ENCODE data around the gene RETN.

RETN gene

DNA sequence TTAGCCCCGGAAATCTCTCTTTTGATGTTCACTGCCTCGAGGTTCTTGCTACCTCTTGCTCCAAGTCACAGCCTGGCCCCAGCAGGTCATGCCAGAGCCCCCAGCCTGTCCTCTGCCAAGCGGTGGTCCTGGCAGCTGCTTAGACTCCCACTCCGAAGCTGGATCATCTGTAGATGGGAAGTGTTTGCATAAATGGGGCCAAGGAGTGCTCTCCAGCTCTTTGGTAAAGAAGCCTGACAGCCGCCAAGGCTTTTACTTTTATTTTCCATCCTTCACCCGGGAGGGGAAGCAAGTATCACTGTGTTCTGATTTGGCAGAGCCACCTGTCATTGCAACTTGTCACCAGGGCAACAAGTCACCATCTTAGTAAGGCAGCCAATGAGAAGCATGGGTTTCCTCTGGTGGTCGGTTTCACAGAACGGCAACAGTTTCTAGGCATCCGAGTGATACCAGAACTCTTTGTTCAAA, 10.6 kb upstream of the RETN start:
- Mint-ChIP-seq H3K27me3 (peaks cover 9% of the 10 kb centered on the region), H3K27ac (peak overlapping the region; percentile 89), H3K4me3 (peak overlapping the region; percentile 64), H3K9me3 (no peaks in the 10 kb centered on the region), H3K36me3 (no peaks in the 10 kb centered on the region), H3K4me1 (peaks cover 27% of the 10 kb centered on the region)
- CTCF ChIA-PET, result no interaction called here
- peak; percentile 77 for DNase-seq

DNA sequence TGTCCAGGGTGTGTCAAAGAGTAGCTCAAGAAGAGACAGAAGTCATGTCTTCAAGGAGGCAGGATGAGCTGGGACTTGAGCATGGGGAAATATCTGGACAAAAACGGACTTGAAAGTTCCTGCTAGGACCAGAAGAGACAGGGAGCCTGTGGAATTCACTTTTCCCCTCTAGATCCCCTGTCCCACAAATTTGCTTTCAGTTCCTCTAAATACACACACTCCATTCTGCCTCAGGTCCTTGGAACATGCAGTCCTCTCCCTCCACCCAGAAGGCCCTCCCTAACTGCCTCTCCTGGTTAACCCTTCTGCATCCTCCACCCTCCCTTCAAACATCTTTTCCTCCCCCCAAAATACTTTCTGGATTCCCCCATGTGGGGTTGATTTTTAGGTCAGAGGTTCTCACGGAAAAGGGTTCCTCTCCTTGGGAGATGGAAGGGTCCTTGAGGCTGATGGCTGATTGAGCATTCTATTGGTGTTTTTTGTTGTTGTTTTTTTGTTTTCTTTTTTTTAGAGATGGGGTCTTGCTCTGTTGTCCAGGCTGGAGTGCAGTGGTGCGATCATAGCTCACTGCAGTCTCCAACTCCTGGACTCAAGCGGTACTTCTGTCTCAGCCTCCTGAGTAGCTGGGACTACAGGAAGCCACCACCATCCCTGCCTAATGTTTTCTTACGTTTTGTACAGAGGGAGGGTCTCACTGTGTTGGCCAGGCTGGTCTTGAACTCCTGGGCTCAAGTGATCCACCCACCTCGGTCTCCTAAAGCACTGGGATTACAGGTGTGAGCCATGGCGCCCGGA, 6.9 kb upstream of the RETN start:
- H3K36me3 Mint-ChIP-seq, result no peaks in the 10 kb centered on the region
- no peak for DNase-seq
- H3K9me3 Mint-ChIP-seq, result no peaks in the 10 kb centered on the region
- CTCF ChIA-PET, result interaction anchor here (1.3 to 1.5 kb wide), 2 partner anchors 9 to 11 kb away, joined by 3 to 5 read pairs; no protein-coding TSS in a partner anchor
- H3K4me1 Mint-ChIP-seq, result peaks cover 21% of the 10 kb centered on the region
- H3K27me3 Mint-ChIP-seq, result peaks cover 15% of the 10 kb centered on the region
- no peak overlapping the region for H3K4me3 Mint-ChIP-seq
- H3K27ac Mint-ChIP-seq, result no peak overlapping the region

DNA sequence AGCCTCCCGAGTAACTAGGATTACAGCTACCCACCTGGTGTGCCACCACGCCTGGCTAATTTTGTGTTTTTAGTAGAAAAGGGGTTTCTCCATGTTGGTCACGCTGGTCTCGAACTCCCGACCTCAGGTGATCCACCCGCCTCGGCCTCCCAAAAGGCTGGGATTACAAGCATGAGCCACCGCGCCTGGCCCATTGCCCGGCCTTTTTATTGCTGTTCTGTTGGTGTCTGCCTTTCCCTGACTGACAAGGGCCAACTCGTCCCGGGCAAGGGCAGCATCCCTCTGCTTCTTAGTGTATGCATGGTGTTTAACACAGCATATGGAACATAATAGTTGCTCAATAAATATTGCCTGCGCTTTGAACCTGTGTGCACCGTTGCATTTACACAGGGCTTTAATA, 6.2 kb upstream of the RETN start:
- CTCF ChIA-PET, result interaction anchor here (0.9 to 1.5 kb wide), 3 partner anchors 11 to 18 kb away, joined by 3 to 5 read pairs (median 3); partner anchors contain the start of gene TRAPPC5
- Mint-ChIP-seq H3K27ac (no peak overlapping the region), H3K27me3 (peaks cover 21% of the 10 kb centered on the region), H3K4me3 (no peak overlapping the region), H3K36me3 (no peaks in the 10 kb centered on the region), H3K4me1 (peaks cover 14% of the 10 kb centered on the region), H3K9me3 (no peaks in the 10 kb centered on the region)
- DNase-seq, result peak; percentile 14

DNA sequence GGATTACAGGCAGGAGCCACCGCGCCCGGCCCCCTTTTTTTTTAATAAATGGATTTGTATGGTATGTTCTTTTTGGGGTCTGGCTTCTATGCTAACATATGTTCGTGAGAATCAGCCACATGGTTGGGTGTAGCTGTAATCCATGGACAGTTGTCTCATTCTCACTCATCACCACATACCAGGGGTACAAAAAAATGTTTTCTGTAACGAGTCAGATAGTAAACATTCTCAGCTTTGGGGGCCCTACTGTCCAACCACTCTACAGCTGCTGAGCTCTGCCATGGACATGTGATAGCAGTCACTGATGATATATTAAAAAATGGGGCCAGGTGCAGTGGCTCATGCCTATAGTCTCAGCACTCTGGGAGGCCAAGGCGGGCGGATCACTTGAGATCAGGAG, 5.1 kb upstream of the RETN start:
- H3K9me3 Mint-ChIP-seq, result no peaks in the 10 kb centered on the region
- peaks cover 22% of the 10 kb centered on the region for H3K27me3 Mint-ChIP-seq
- peaks cover 6% of the 10 kb centered on the region for H3K4me1 Mint-ChIP-seq
- no peaks in the 10 kb centered on the region for H3K36me3 Mint-ChIP-seq
- no peak overlapping the region for H3K4me3 Mint-ChIP-seq
- CTCF ChIA-PET, result interaction anchor here (1.1 kb wide), 1 partner anchor 12 kb away, joined by 3 read pairs; no protein-coding TSS in a partner anchor
- no peak for DNase-seq
- H3K27ac Mint-ChIP-seq, result no peak overlapping the region

DNA sequence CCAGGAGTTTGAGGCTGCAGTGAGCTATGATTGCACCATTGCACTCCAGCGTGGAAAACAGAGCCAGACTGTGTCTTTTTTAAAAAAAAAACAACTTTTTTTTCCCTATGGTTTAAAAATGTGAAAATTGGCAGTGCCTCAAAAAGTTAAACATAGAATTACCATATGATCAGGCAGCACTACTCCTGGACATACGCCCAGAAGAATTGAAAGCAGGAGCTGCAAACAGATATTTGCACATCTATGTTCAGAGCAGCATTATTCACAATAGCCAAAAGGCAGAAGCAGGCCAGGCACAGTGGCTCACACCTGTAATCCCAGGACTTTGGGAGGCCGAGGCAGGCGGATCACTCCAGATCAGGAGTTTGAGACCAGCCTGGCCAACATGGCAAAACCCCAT, 3.8 kb upstream of the RETN start:
- Mint-ChIP-seq H3K36me3 (no peaks in the 10 kb centered on the region), H3K4me3 (no peak overlapping the region), H3K4me1 (peaks cover 14% of the 10 kb centered on the region), H3K9me3 (no peaks in the 10 kb centered on the region), H3K27ac (no peak overlapping the region), H3K27me3 (peaks cover 36% of the 10 kb centered on the region)
- DNase-seq, result no peak
- CTCF ChIA-PET, result interaction anchor here (1.3 kb wide), 1 partner anchor 11 kb away, joined by 4 read pairs; no protein-coding TSS in a partner anchor

DNA sequence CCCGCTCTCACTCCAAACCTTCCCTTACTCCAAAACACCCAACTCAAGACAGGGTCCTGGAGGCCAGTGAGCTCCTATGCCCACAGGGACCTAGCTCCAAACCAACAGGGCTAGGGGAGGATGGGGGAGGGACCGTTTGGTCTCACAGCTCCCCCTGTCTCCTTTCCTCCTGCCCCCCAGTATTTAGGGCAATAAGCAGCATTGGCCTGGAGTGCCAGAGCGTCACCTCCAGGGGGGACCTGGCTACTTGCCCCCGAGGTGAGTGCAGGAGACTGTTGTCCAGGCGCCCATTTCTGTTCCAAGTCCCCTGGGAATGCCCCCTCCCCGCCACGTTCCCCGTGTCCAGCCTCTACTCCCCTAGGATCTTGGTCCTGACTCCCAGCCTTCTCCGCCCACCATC, 792 bp downstream of the RETN start:
- peaks cover 2% of the 10 kb centered on the region for H3K36me3 Mint-ChIP-seq
- peaks cover 30% of the 10 kb centered on the region for H3K4me1 Mint-ChIP-seq
- CTCF ChIA-PET, result interaction anchor here (0.8 to 3.2 kb wide), 2 partner anchors 11 to 13 kb away, joined by 6 to 7 read pairs; partner anchors contain the start of gene TRAPPC5
- no peaks in the 10 kb centered on the region for H3K9me3 Mint-ChIP-seq
- no peak for DNase-seq
- H3K27ac Mint-ChIP-seq, result peak overlapping the region; percentile 24
- peaks cover 71% of the 10 kb centered on the region for H3K27me3 Mint-ChIP-seq
- H3K4me3 Mint-ChIP-seq, result no peak overlapping the region

DNA sequence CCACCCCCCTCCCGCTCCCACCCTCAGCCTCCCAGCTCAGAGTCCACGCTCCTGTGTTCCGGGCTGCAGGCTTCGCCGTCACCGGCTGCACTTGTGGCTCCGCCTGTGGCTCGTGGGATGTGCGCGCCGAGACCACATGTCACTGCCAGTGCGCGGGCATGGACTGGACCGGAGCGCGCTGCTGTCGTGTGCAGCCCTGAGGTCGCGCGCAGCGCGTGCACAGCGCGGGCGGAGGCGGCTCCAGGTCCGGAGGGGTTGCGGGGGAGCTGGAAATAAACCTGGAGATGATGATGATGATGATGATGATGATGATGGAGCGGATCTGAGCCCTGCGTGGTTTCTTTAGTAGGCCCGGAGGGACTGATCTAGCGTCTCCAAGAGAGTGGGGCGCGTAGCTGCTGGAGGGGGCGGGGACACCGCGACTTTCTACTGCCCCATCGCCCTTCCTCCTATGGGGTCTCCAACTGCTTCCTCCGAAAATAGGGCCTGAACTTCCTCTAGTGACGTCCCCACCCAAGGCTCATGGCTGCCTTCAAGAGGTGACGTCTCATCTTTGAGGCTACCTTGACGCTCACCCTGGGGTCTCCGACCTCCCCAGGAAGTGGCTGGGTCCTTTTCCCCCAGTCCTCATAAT, 1.4 kb downstream of the RETN start:
- Mint-ChIP-seq H3K36me3 (peaks cover 2% of the 10 kb centered on the region), H3K4me3 (peak overlapping the region; percentile 63), H3K27me3 (peaks cover 78% of the 10 kb centered on the region), H3K9me3 (no peaks in the 10 kb centered on the region), H3K27ac (no peak overlapping the region), H3K4me1 (peaks cover 30% of the 10 kb centered on the region)
- DNase-seq, result peak; percentile 66
- CTCF ChIA-PET, result interaction anchor here (3.2 kb wide), 1 partner anchor 11 kb away, joined by 7 read pairs; the partner anchor contains the start of gene TRAPPC5

DNA sequence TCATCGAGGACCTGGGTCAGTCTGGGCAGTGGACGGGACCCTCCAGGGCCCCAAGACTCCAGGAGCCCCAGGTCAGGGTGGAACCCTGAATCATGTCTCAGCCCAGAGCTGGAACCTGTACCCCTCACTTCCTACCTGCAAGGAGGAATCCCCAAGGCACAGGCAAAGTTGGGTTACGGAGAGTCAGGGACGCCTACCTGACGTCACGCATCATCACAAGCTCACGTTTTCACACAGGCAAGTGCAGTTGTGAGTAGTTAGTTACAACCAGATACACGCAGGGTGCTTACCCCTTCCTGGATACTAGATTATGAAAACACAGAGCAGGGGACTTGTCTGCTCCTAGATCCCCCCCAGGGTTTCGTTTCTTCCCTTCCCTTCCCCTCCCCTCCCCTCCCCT, 1.9 kb downstream of the RETN start:
- no peak for DNase-seq
- Mint-ChIP-seq H3K4me1 (peaks cover 32% of the 10 kb centered on the region), H3K27me3 (peaks cover 83% of the 10 kb centered on the region), H3K9me3 (no peaks in the 10 kb centered on the region), H3K4me3 (peak overlapping the region; percentile 63), H3K27ac (no peak overlapping the region), H3K36me3 (peaks cover 2% of the 10 kb centered on the region)
- CTCF ChIA-PET, result interaction anchor here (3.2 kb wide), 1 partner anchor 10 kb away, joined by 7 read pairs; the partner anchor contains the start of gene TRAPPC5

DNA sequence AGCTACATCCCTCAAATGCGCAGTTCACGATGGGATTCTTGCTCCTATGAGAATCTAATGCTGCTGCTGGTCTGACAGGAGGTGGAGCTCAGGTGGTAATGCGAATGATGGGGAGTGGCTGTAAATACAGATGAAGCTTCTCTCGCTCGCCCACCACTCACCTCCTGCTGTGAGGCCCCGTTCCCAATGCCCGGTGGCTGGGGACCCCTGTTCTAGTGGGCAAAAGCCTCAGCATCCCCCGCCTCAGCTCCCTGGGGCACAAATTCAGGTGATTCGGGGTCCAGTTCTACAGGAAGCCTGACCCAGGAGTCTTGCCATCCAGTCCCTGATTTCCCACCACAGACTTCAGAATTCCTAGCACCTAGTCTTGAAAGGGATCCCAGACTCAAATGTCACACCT, 3.7 kb downstream of the RETN start:
- H3K27ac Mint-ChIP-seq, result no peak overlapping the region
- peaks cover 49% of the 10 kb centered on the region for H3K4me1 Mint-ChIP-seq
- H3K36me3 Mint-ChIP-seq, result peaks cover 2% of the 10 kb centered on the region
- peaks cover 90% of the 10 kb centered on the region for H3K27me3 Mint-ChIP-seq
- no peaks in the 10 kb centered on the region for H3K9me3 Mint-ChIP-seq
- H3K4me3 Mint-ChIP-seq, result no peak overlapping the region
- CTCF ChIA-PET, result interaction anchor here (1.0 kb wide), 1 partner anchor 104 kb away, joined by 4 read pairs; no protein-coding TSS in a partner anchor
- no peak for DNase-seq

DNA sequence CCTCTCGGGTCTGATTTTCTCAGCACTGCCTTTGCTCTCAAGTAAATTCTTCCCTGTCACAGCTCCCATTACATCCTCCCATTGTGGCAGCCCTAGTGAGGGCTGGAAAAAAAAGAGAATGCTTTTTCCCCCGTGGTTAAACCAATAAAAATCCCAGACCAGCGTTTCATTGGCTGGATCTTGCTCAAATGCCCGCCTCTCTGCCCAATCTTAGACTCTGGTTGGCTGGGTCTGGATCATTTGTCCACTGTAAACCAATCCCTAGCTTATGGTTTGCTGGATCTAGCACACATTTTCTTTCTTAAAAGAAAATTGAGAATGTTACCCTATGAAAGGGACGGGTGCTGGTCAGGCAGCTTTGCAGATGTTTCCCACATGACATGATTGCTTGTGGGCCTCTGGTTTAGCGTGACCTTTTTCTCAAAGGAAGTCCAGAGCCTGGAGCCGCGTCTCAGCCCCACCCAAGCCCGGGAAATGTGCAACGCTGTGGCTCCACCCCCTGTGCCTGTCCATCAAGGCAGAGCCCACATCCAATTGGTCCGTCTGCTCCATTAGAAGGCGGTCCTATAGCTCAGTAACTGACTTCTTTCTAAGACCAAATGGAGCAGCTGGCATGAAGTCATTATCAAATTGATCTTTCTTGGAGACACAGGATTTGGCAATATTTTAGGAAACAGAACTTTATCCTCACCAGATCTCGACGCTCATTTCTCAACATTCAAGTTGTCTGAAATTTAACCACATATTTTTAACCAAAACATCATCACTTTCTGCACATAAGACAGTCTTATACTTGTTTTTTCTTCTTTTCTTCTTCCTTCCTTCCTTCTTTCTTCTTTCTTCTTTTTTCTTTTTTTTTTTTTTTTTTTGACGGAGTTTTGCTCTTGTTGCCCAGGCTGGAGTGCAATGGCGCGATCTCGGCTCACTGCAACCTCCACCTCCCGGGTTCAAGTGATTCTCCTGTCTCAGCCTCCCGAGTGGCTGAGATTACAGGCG, 5.5 kb downstream of the RETN start:
- no peak overlapping the region for H3K27ac Mint-ChIP-seq
- DNase-seq, result peak; percentile 55
- no peaks in the 10 kb centered on the region for H3K9me3 Mint-ChIP-seq
- CTCF ChIA-PET, result no interaction called here
- H3K4me3 Mint-ChIP-seq, result no peak overlapping the region
- peaks cover 95% of the 10 kb centered on the region for H3K27me3 Mint-ChIP-seq
- peaks cover 2% of the 10 kb centered on the region for H3K36me3 Mint-ChIP-seq
- peaks cover 57% of the 10 kb centered on the region for H3K4me1 Mint-ChIP-seq

DNA sequence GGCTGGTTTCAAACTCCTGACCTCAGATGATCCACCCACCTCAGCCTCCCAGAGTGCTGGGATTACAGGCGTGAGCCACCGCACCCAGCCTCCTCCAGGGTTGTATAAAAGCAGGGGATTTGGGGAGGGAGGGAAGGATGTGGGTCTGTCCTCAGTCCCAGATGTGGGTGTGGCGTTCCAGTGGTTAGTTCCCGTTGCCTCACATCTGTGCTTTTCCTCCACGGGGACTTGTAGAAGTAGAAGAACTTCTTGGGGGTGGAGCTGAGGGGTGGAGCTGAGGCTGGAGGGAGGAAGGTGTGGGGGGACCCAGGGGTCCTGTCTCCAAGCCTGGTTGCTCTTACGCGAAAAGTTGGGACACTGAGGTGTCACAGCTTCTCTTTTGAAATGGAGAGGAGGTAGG, 7.5 kb downstream of the RETN start:
- H3K4me1 Mint-ChIP-seq, result peaks cover 55% of the 10 kb centered on the region
- H3K27me3 Mint-ChIP-seq, result peaks cover 75% of the 10 kb centered on the region
- H3K27ac Mint-ChIP-seq, result no peak overlapping the region
- no peak for DNase-seq
- peak overlapping the region; percentile 13 for H3K4me3 Mint-ChIP-seq
- H3K9me3 Mint-ChIP-seq, result no peaks in the 10 kb centered on the region
- CTCF ChIA-PET, result interaction anchor here (0.6 to 2.2 kb wide), 2 partner anchors 108 to 123 kb away, joined by 3 to 7 read pairs; no protein-coding TSS in a partner anchor
- peaks cover 2% of the 10 kb centered on the region for H3K36me3 Mint-ChIP-seq

DNA sequence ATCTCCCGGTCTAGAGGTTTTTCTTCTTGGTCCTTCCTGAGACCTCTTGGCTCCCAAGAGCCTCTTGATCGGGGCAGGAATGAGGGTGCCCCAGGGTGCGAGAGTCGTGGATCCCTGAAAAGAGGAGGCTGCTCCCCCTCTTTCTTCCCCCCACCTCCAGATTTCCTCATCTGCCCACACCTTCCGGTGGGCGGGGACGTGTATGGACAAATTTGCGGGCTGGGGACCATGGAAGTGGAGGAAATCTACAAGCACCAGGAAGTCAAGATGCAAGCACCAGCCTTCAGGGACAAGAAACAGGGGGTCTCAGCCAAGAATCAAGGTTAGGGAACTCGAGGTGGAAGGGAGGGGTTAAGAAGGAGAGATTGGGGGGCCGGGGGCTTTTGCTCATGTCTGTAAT, 8.0 kb downstream of the RETN start, which contains the start of gene MCEMP1:
Gene MCEMP1, plus strand, starts transcription at position 237 of the 400 bp plus-strand sequence. Its CDS starts 31 bp downstream, at position 268.
- no peak for DNase-seq
- peak within 1 kb of the TSS; percentile 13 for H3K4me3 Mint-ChIP-seq
- peaks cover 70% of the 10 kb centered on the region for H3K27me3 Mint-ChIP-seq
- peaks cover 4% of the 10 kb centered on the region for H3K36me3 Mint-ChIP-seq
- H3K27ac Mint-ChIP-seq, result no peak within 1 kb of the TSS
- CTCF ChIA-PET, result interaction anchor here (2.2 kb wide), 1 partner anchor 123 kb away, joined by 7 read pairs; no protein-coding TSS in a partner anchor
- H3K4me1 Mint-ChIP-seq, result peaks cover 59% of the 10 kb centered on the region
- no peaks in the 10 kb centered on the region for H3K9me3 Mint-ChIP-seq

DNA sequence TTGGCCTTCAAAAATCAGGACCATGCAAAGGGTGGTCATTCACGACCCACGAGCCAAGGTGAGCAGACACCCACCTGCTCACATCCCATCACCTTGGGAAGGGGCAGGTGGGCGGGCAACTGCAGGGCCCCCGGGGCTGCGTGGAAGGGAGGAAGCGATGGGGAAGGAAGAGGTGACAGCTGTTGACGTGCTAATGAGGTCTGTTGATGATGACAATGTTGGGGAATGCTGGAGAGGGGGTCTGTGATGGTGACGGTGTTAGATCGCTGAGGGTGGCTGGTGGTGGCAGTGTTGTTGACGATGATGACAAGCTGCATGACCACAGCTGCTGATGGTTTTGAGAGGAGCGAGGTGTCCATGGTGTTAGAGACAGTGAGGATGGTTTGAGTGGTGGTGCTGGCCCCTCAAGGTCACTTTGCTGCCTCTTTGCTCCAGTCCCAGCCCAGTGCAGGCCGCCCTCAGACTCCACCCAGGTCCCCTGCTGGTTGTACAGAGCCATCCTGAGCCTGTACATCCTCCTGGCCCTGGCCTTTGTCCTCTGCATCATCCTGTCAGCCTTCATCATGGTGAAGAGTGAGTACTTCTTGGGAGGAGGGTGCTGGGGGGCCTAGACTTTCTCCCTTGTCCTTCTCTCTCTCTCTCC, 8.9 kb downstream of the RETN start:
- H3K9me3 Mint-ChIP-seq, result no peaks in the 10 kb centered on the region
- no peak for DNase-seq
- H3K36me3 Mint-ChIP-seq, result peaks cover 8% of the 10 kb centered on the region
- CTCF ChIA-PET, result interaction anchor here (1.0 to 1.4 kb wide), 3 partner anchors 109 to 129 kb away, joined by 4 to 6 read pairs (median 5); no protein-coding TSS in a partner anchor
- no peak overlapping the region for H3K4me3 Mint-ChIP-seq
- H3K27ac Mint-ChIP-seq, result no peak overlapping the region
- H3K4me1 Mint-ChIP-seq, result peaks cover 60% of the 10 kb centered on the region
- H3K27me3 Mint-ChIP-seq, result peaks cover 61% of the 10 kb centered on the region
